Colon (tissue), 2 donors: ENCODE measurements around the gene OMG.
A peak's percentile ranks its signal among the peaks of the same experiment; 100 is the strongest.
"Not testable (repeated sequence)": the region's sequence is repeated elsewhere in the genome, so short reads cannot be mapped to it uniquely, and the experiment has no call there.

Experiments
- FAIRE-seq: peaks from 2 replicates; lab custom pipeline; 2012; peaks lifted over from hg19 to GRCh38; lab: Jason Lieb, UNC
- donor health status: control.
- donor health status: control.

Gene OMG

GRCh38 chr17:31297090-31297489 is at the start of gene OMG:
OMG (minus strand) TSS chr17:31297239; CDS start chr17:31296331, 908 bp downstream.
- no peak for FAIRE-seq

- not testable (repeated sequence) for FAIRE-seq
Observed at GRCh38 chr17:31345191-31345747, 48.2 kb upstream of the OMG start.

- FAIRE-seq, result no peak
Observed at GRCh38 chr17:31339906-31340661, 43.0 kb upstream of the OMG start.

GRCh38 chr17:31329221-31329620 is 32.2 kb upstream of the OMG start:
- FAIRE-seq, result no peak

- FAIRE-seq, result no peak
Observed at GRCh38 chr17:31328160-31328535, 31.1 kb upstream of the OMG start.

GRCh38 chr17:31327534-31328159 is 30.6 kb upstream of the OMG start:
- no peak for FAIRE-seq

- FAIRE-seq, result no peak
Observed at GRCh38 chr17:31323551-31323950, 26.5 kb upstream of the OMG start.

GRCh38 chr17:31321966-31322365 is 24.9 kb upstream of the OMG start:
- no peak for FAIRE-seq

- peak; percentile 5 for FAIRE-seq
Observed at GRCh38 chr17:31321481-31321880, 24.4 kb upstream of the OMG start, which contains the start of gene EVI2A. EVI2A (minus strand) TSS chr17:31321622; CDS start chr17:31319013, 2,609 bp downstream.

- peak; percentile 43 for FAIRE-seq
Observed at GRCh38 chr17:31320791-31321190, 23.8 kb upstream of the OMG start.

- peak; percentile 31 for FAIRE-seq
Observed at GRCh38 chr17:31320241-31320640, 23.2 kb upstream of the OMG start.

- no peak for FAIRE-seq
Observed at GRCh38 chr17:31318851-31319661, 22.0 kb upstream of the OMG start.

- no peak for FAIRE-seq
Observed at GRCh38 chr17:31318298-31318801, 21.3 kb upstream of the OMG start.

- no peak for FAIRE-seq
Observed at GRCh38 chr17:31314782-31315100, 17.7 kb upstream of the OMG start.

- peak; percentile 88 for FAIRE-seq
Observed at GRCh38 chr17:31313982-31314781, 17.1 kb upstream of the OMG start, which contains the start of gene EVI2B. EVI2B (minus strand) TSS chr17:31314054; CDS start chr17:31305609, 8,445 bp downstream.

GRCh38 chr17:31312223-31312622 is 15.2 kb upstream of the OMG start:
- not testable (repeated sequence) for FAIRE-seq

GRCh38 chr17:31311526-31311925 is 14.5 kb upstream of the OMG start:
- no peak for FAIRE-seq

- no peak for FAIRE-seq
Observed at GRCh38 chr17:31310886-31311285, 13.8 kb upstream of the OMG start.

- no peak for FAIRE-seq
Observed at GRCh38 chr17:31310260-31310659, 13.2 kb upstream of the OMG start.

GRCh38 chr17:31309556-31309955 is 12.5 kb upstream of the OMG start:
- FAIRE-seq, result no peak
